ENCODE data around the gene HNRNPA3.

- TF ChIP-seq CTCF (conservative IDR thresholded peaks at IDR 0.05; ENCODE audit: low read length) (no peak), EZH2phosphoT487 (IDR thresholded peaks at IDR 0.05; ENCODE audit: borderline replicate concordance, low read depth, low read length) (no peak)
Measured at GRCh38 chr2:177247693-177248262, 35.2 kb downstream of the HNRNPA3 start.

Measured in OCI-LY7 (cell line).